HAP-1 (cell line): ENCODE results near the gene MIDN.

Experiments
- DNase-seq, 2 experiments: peaks; one replicate each; pipeline ENCODE4 v3.0.0-alpha.2; 2016 to 2020; ENCODE audit warnings: low spot score in 2 of 2
- H3K27me3 ChIP-seq: fragments of 250-450 bp; sonication (Bioruptor Pico); 2 replicates; pipeline ENCODE4 v1.5.1; 2020; ENCODE audit warnings: low read depth, mild to moderate bottlenecking, moderate library complexity
- H3K36me3 ChIP-seq: fragments of 250-450 bp; sonication (Bioruptor Pico); replicated peaks from 2 replicates; pipeline ENCODE4 v1.5.1; 2020; ENCODE audit warnings: mild to moderate bottlenecking
- H3K4me1 ChIP-seq: fragments of 250-450 bp; sonication (Bioruptor Pico); 2 replicates; pipeline ENCODE4 v1.5.1; 2020; ENCODE audit warnings: mild to moderate bottlenecking
- H3K4me3 ChIP-seq: fragments of 250-450 bp; sonication (Bioruptor Pico); 2 replicates; pipeline ENCODE4 v1.5.1; 2020; ENCODE audit warnings: mild to moderate bottlenecking, moderate library complexity
- H3K9me3 ChIP-seq: fragments of 250-450 bp; sonication (Bioruptor Pico); 2 replicates; pipeline ENCODE4 v1.5.1; 2020; ENCODE audit warnings: mild to moderate bottlenecking, moderate library complexity
- in situ Hi-C: fragments of 300-500 bp; cut with MboI; formaldehyde crosslinking; loops from 3 replicates; pipeline ENCODE4 v1.14.3; 2020; ENCODE audit warnings: low sequenced_read_pairs, inconsistent platforms, mixed read lengths

MIDN gene

GRCh38 chr19:1214862-1215731 is 33.3 kb upstream of the MIDN start:
- in situ Hi-C loops: no loop called here
- H3K36me3 ChIP-seq: peaks cover 27% of the 10 kb centered on the region
- no peak for DNase-seq
- no peaks in the 10 kb centered on the region for H3K9me3 ChIP-seq
- H3K4me1 ChIP-seq: no peaks in the 10 kb centered on the region
- H3K27me3 ChIP-seq: no peaks in the 10 kb centered on the region
- no peak overlapping the region for H3K4me3 ChIP-seq

GRCh38 chr19:1216756-1217155 is 31.6 kb upstream of the MIDN start:
- H3K36me3 ChIP-seq: peaks cover 33% of the 10 kb centered on the region
- in situ Hi-C loops: no loop called here

GRCh38 chr19:1217366-1217765 is 31.0 kb upstream of the MIDN start:
- no peak for DNase-seq
- Histone ChIP-seq H3K4me3 (no peak overlapping the region), H3K9me3 (no peaks in the 10 kb centered on the region), H3K27me3 (no peaks in the 10 kb centered on the region), H3K4me1 (no peaks in the 10 kb centered on the region), H3K36me3 (peaks cover 38% of the 10 kb centered on the region)
- in situ Hi-C loops: no loop called here

More at GRCh38 chr19:1216756-1217155, 31.6 kb upstream of the MIDN start:
- Histone ChIP-seq H3K4me3 (no peak overlapping the region), H3K4me1 (no peaks in the 10 kb centered on the region), H3K9me3 (no peaks in the 10 kb centered on the region), H3K27me3 (no peaks in the 10 kb centered on the region)
- DNase-seq: no peak

GRCh38 chr19:1218751-1219567 is 29.4 kb upstream of the MIDN start:
- Histone ChIP-seq H3K9me3 (no peaks in the 10 kb centered on the region), H3K4me3 (no peak overlapping the region), H3K4me1 (no peaks in the 10 kb centered on the region), H3K36me3 (peaks cover 47% of the 10 kb centered on the region), H3K27me3 (no peaks in the 10 kb centered on the region)
- DNase-seq: no peak
- in situ Hi-C loops: no loop called here

- Histone ChIP-seq H3K4me3 (no peak overlapping the region), H3K4me1 (no peaks in the 10 kb centered on the region), H3K9me3 (no peaks in the 10 kb centered on the region), H3K36me3 (peaks cover 50% of the 10 kb centered on the region), H3K27me3 (no peaks in the 10 kb centered on the region)
- no peak for DNase-seq
- in situ Hi-C loops: no loop called here
Measured at GRCh38 chr19:1219786-1220476, 28.5 kb upstream of the MIDN start.

- peaks cover 52% of the 10 kb centered on the region for H3K36me3 ChIP-seq
Measured at GRCh38 chr19:1220477-1220930, 27.9 kb upstream of the MIDN start.

GRCh38 chr19:1220976-1221903 is 27.1 kb upstream of the MIDN start:
- Histone ChIP-seq H3K9me3 (no peaks in the 10 kb centered on the region), H3K36me3 (peaks cover 60% of the 10 kb centered on the region), H3K4me3 (no peak overlapping the region), H3K4me1 (no peaks in the 10 kb centered on the region), H3K27me3 (no peaks in the 10 kb centered on the region)
- DNase-seq: peak in 1 of 2 experiments; percentile 59
- in situ Hi-C loops: no loop called here

More at GRCh38 chr19:1220477-1220930, 27.9 kb upstream of the MIDN start:
- no peaks in the 10 kb centered on the region for H3K9me3 ChIP-seq
- H3K4me1 ChIP-seq: no peaks in the 10 kb centered on the region
- no peaks in the 10 kb centered on the region for H3K27me3 ChIP-seq
- no peak overlapping the region for H3K4me3 ChIP-seq
- in situ Hi-C loops: no loop called here
- DNase-seq: no peak

GRCh38 chr19:1221904-1222255 is 26.5 kb upstream of the MIDN start:
- no peak for DNase-seq
- in situ Hi-C loops: no loop called here
- H3K4me3 ChIP-seq: no peak overlapping the region
- H3K9me3 ChIP-seq: no peaks in the 10 kb centered on the region
- peaks cover 66% of the 10 kb centered on the region for H3K36me3 ChIP-seq
- no peaks in the 10 kb centered on the region for H3K4me1 ChIP-seq
- H3K27me3 ChIP-seq: no peaks in the 10 kb centered on the region

GRCh38 chr19:1222394-1222793 is 26.0 kb upstream of the MIDN start:
- no peaks in the 10 kb centered on the region for H3K4me1 ChIP-seq
- no peak for DNase-seq
- H3K36me3 ChIP-seq: peaks cover 71% of the 10 kb centered on the region

GRCh38 chr19:1223018-1223855 is 25.1 kb upstream of the MIDN start:
- H3K4me1 ChIP-seq: no peaks in the 10 kb centered on the region
- in situ Hi-C loops: no loop called here
- DNase-seq: peak in 1 of 2 experiments; percentile 78
- H3K36me3 ChIP-seq: peaks cover 79% of the 10 kb centered on the region
- no peaks in the 10 kb centered on the region for H3K9me3 ChIP-seq
- H3K4me3 ChIP-seq: no peak overlapping the region
- H3K27me3 ChIP-seq: no peaks in the 10 kb centered on the region

More at GRCh38 chr19:1222394-1222793, 26.0 kb upstream of the MIDN start:
- in situ Hi-C loops: no loop called here
- Histone ChIP-seq H3K9me3 (no peaks in the 10 kb centered on the region), H3K27me3 (no peaks in the 10 kb centered on the region), H3K4me3 (no peak overlapping the region)

GRCh38 chr19:1224047-1224825 is 24.1 kb upstream of the MIDN start:
- no peaks in the 10 kb centered on the region for H3K27me3 ChIP-seq
- no peak overlapping the region for H3K4me3 ChIP-seq
- H3K4me1 ChIP-seq: no peaks in the 10 kb centered on the region
- H3K9me3 ChIP-seq: no peaks in the 10 kb centered on the region
- in situ Hi-C loops: no loop called here
- H3K36me3 ChIP-seq: peaks cover 74% of the 10 kb centered on the region
- no peak for DNase-seq

GRCh38 chr19:1224847-1225246 is 23.5 kb upstream of the MIDN start:
- H3K4me3 ChIP-seq: no peak overlapping the region
- no peaks in the 10 kb centered on the region for H3K4me1 ChIP-seq
- no peak for DNase-seq
- in situ Hi-C loops: no loop called here
- peaks cover 72% of the 10 kb centered on the region for H3K36me3 ChIP-seq
- no peaks in the 10 kb centered on the region for H3K9me3 ChIP-seq
- H3K27me3 ChIP-seq: no peaks in the 10 kb centered on the region
